H1 (cell line): ENCODE results near the gene TCN2. TPM values are rescaled to one million over a fixed set of nuclear protein-coding genes. Genes with fewer than 3 reads are reported as not detected.

Source experiments
- CTCF ChIA-PET: fragments of 300-600 bp; sonication (Branson Sonifier 250); formaldehyde crosslinking; loops from one replicate; lab custom pipeline; 2021; ENCODE audit not compliant: partially characterized antibody; lab: Charles Lee
- POLR2A ChIA-PET: fragments of 300-600 bp; sonication (Branson Sonifier 250); formaldehyde crosslinking; loops from one replicate; lab custom pipeline; 2021; ENCODE audit warnings: inconsistent platforms; ENCODE audit not compliant: partially characterized antibody; lab: Charles Lee
- DNase-seq, 2 experiments: peaks; one replicate each; pipeline versions ENCODE4 v3.0.0 to v3.0.0-alpha.2; 2010 to 2022; ENCODE audit warnings: low spot score in 2 of 2, low read depth in 1 of 2, mixed read lengths in 1 of 2
- FAIRE-seq: peaks from 2 replicates; lab custom pipeline; 2011; peaks lifted over from hg19 to GRCh38; lab: Jason Lieb, UNC
- H2AFZ ChIP-seq: 2 replicates; pipeline ENCODE4 v1.8.1; 2012; ENCODE audit warnings: low read length, inconsistent platforms
- H2AK5ac ChIP-seq: 2 replicates; pipeline ENCODE4 v1.6.1; 2013; ENCODE audit warnings: low read depth, low read length
- H2BK120ac ChIP-seq: replicated peaks from 2 replicates; pipeline ENCODE3; 2013; ENCODE audit warnings: low read depth, low read length, inconsistent platforms
- H2BK12ac ChIP-seq: 2 replicates; pipeline ENCODE4 v1.6.1; 2013; ENCODE audit warnings: low read depth, low read length
- H2BK15ac ChIP-seq: 2 replicates; pipeline ENCODE4 v1.6.1; 2013; ENCODE audit warnings: low read length
- H2BK20ac ChIP-seq: 2 replicates; pipeline ENCODE4 v1.6.1; 2013; ENCODE audit warnings: low read length
- H2BK5ac ChIP-seq: 2 replicates; pipeline ENCODE4 v1.6.1; 2013; ENCODE audit warnings: low read depth, low read length
- H3K14ac ChIP-seq: 2 replicates; pipeline ENCODE4 v1.6.1; 2013; ENCODE audit warnings: inconsistent platforms; ENCODE audit not compliant: insufficient read length
- H3K18ac ChIP-seq: 2 replicates; pipeline ENCODE4 v1.6.1; 2013; ENCODE audit warnings: low read length; ENCODE audit errors: extremely low read depth
- H3K23ac ChIP-seq: 2 replicates; pipeline ENCODE4 v1.6.1; 2013; ENCODE audit warnings: inconsistent platforms; ENCODE audit not compliant: insufficient read length
- H3K23me2 ChIP-seq: 2 replicates; pipeline ENCODE4 v1.6.1; 2013; ENCODE audit warnings: low read depth, low read length
- H3K27ac ChIP-seq: 2 replicates; pipeline ENCODE4 v1.6.1; 2011; ENCODE audit warnings: low read depth, low read length, inconsistent platforms
- H3K27me3 ChIP-seq, 4 experiments: replicated peaks in 1 of 4; 1 replicate in 1 of 4; 2 replicates in 3 of 4; pipeline versions ENCODE4 v1.6.1 to v1.8.1; 2011 to 2013; ENCODE audit warnings: low read length in 3 of 4, mild to moderate bottlenecking in 3 of 4, inconsistent platforms in 2 of 4, mixed read lengths in 2 of 4, moderate library complexity in 1 of 4; ENCODE audit not compliant: control insufficient read depth in 3 of 4, insufficient read depth in 3 of 4; ENCODE audit errors: extremely low read depth in 1 of 4
- H3K36me3 ChIP-seq, 4 experiments: 2 replicates each; pipeline versions ENCODE4 v1.6.1 to v1.8.1; 2011 to 2013; ENCODE audit warnings: mild to moderate bottlenecking in 4 of 4, low read length in 3 of 4, moderate library complexity in 2 of 4, control low read depth in 1 of 4, inconsistent platforms in 1 of 4; ENCODE audit not compliant: insufficient read depth in 4 of 4, control insufficient read depth in 2 of 4
- H3K4ac ChIP-seq: replicated peaks from 2 replicates; pipeline ENCODE3; 2013; ENCODE audit warnings: low read length, low read depth, mixed read lengths, inconsistent platforms; ENCODE audit not compliant: insufficient read length
- H3K4me1 ChIP-seq, 4 experiments: replicated peaks in 1 of 4; 1 replicate in 1 of 4; 2 replicates in 3 of 4; pipeline versions ENCODE4 v1.6.1 to v1.8.1; 2011 to 2013; ENCODE audit warnings: low read length in 3 of 4, inconsistent platforms in 2 of 4, mixed read lengths in 1 of 4; ENCODE audit not compliant: insufficient read depth in 4 of 4, control insufficient read depth in 3 of 4
- H3K4me2 ChIP-seq, 2 experiments: 2 replicates each; pipeline versions ENCODE4 v1.6.1 to v1.8.1; 2011 to 2013; ENCODE audit warnings: low read depth in 2 of 2, low read length in 2 of 2, control low read depth in 1 of 2, inconsistent platforms in 1 of 2, mild to moderate bottlenecking in 1 of 2; ENCODE audit not compliant: insufficient read depth in 1 of 2
- H3K4me3 ChIP-seq, 4 experiments: fragments of 200-600, 300-600 bp in 1 of 4; sonication (generic), shearing (Covaris generic), sonication (Bioruptor Twin) in 1 of 4; 2 replicates each; pipeline versions ENCODE4 v1.5.1 to v1.8.1; 2011 to 2016; ENCODE audit warnings: low read length in 4 of 4, low read depth in 3 of 4, control low read depth in 2 of 4, inconsistent platforms in 2 of 4, mild to moderate bottlenecking in 2 of 4, mixed read lengths in 1 of 4, moderate library complexity in 1 of 4; ENCODE audit not compliant: insufficient read depth in 2 of 4; ENCODE audit errors: extremely low read depth in 1 of 4
- H3K56ac ChIP-seq: replicated peaks from 2 replicates; pipeline ENCODE3; 2013; ENCODE audit warnings: low read depth, mild to moderate bottlenecking, mixed read lengths, low read length, inconsistent platforms; ENCODE audit not compliant: insufficient read length
- H3K79me1 ChIP-seq: 2 replicates; pipeline ENCODE4 v1.6.1; 2013; ENCODE audit warnings: low read depth, low read length, control low read depth
- H3K79me2 ChIP-seq, 2 experiments: 2 replicates each; pipeline versions ENCODE4 v1.6.1 to v1.8.1; 2012 to 2013; ENCODE audit warnings: low read length in 2 of 2, mild to moderate bottlenecking in 2 of 2, inconsistent platforms in 1 of 2; ENCODE audit not compliant: insufficient read depth in 2 of 2, control insufficient read depth in 1 of 2
- H3K9ac ChIP-seq, 4 experiments: replicated peaks in 1 of 4; 1 replicate in 1 of 4; 2 replicates in 3 of 4; pipeline versions ENCODE4 v1.6.1 to v1.8.1; 2011 to 2013; ENCODE audit warnings: low read depth in 3 of 4, low read length in 3 of 4, control low read depth in 2 of 4, mild to moderate bottlenecking in 2 of 4, moderate library complexity in 2 of 4, inconsistent platforms in 1 of 4; ENCODE audit errors: extremely low read depth in 1 of 4
- H3K9me3 ChIP-seq, 2 experiments: 2 replicates each; pipeline versions ENCODE4 v1.6.1 to v1.8.1; 2012 to 2013; ENCODE audit warnings: mild to moderate bottlenecking in 2 of 2, moderate library complexity in 2 of 2, control low read depth in 1 of 2, inconsistent platforms in 1 of 2, low read depth in 1 of 2, low read length in 1 of 2, mixed read lengths in 1 of 2; ENCODE audit not compliant: insufficient read depth in 2 of 2
- H4K20me1 ChIP-seq, 2 experiments: replicated peaks in 1 of 2; 2 replicates each; pipeline versions ENCODE3 to v1.8.1; 2011 to 2013; ENCODE audit warnings: inconsistent platforms in 2 of 2, low read length in 2 of 2, mild to moderate bottlenecking in 1 of 2; ENCODE audit not compliant: insufficient read depth in 2 of 2, control insufficient read depth in 1 of 2
- H4K5ac ChIP-seq: 2 replicates; pipeline ENCODE4 v1.6.1; 2013; ENCODE audit warnings: low read length, low read depth, mixed read lengths, inconsistent platforms; ENCODE audit not compliant: insufficient read length
- H4K8ac ChIP-seq: 2 replicates; pipeline ENCODE4 v1.8.0; 2013; ENCODE audit warnings: mild to moderate bottlenecking, moderate library complexity, low read length, inconsistent platforms; ENCODE audit not compliant: insufficient read depth; ENCODE audit errors: extremely low read depth
- H4K91ac ChIP-seq: replicated peaks from 2 replicates; pipeline ENCODE3; 2013; ENCODE audit warnings: low read length, mixed read lengths, inconsistent platforms; ENCODE audit not compliant: insufficient read length
- CTCF ChIP-seq, 3 experiments: IDR thresholded peaks; 1 replicate in 2 of 3; 2 replicates in 1 of 3; pipeline versions ENCODE4 v1.5.1 to v1.6.1; 2011; ENCODE audit warnings: low read length in 3 of 3, mild to moderate bottlenecking in 3 of 3, inconsistent platforms in 2 of 3, low read depth in 1 of 3, moderate library complexity in 1 of 3; ENCODE audit not compliant: insufficient read depth in 1 of 3; ENCODE audit errors: control extremely low read depth in 1 of 3
- MAFK ChIP-seq: IDR thresholded peaks from 2 replicates; pipeline ENCODE4 v1.6.1; 2012; ENCODE audit warnings: low read depth, mild to moderate bottlenecking, improper control_type of control experiment, low read length
- WGBS, 2 experiments: shearing (Covaris generic) in 1 of 2; methylation state at CpG; one replicate each; pipeline versions ENCODE4 v1.1.6 to v1.1.7; 2013 to 2015; ENCODE audit warnings: low lambda C conversion rate in 2 of 2, mixed read lengths in 2 of 2, inconsistent platforms in 1 of 2, low coverage in 1 of 2, missing lambda C conversion rate in 1 of 2; ENCODE audit not compliant: insufficient replicate concordance in 2 of 2, insufficient coverage in 1 of 2, insufficient read length in 1 of 2; ENCODE audit errors: extremely low coverage in 1 of 2, missing lambda C conversion rate in 1 of 2; 5-methylcytosine and 5-hydroxymethylcytosine counted together
- polyA plus RNA-seq, 7 experiments: library from polyadenylated mRNA; depleted of rRNA in 3 of 7; stranded (reverse) in 5 of 7; unstranded in 2 of 7; fragments of >200 nt in 5 of 7; fragments of 200-250 nt in 2 of 7; gene quantifications; 1 replicate in 5 of 7; 2 replicates in 1 of 7; 4 replicates in 1 of 7; pipeline versions ENCODE4 v1.2.1 to v1.2.3, GENCODE V29; 2011 to 2013; ENCODE audit warnings: missing spikeins in 2 of 7, mixed read lengths in 2 of 7
- total RNA-seq: library from RNA; stranded (reverse); fragmentation: NEBNext Ultra II Directional; extraction: Animal tissue kit (Norgen Biotek cat#: 25700); gene quantifications from 2 replicates; pipeline ENCODE4 v1.2.1, GENCODE V29; 2021

TCN2 gene
- total and polyA plus RNA-seq, 2 of the 8 experiments (the other 6 are each of a cell fraction or from before 2014, with no cell fraction given), result 30.0 to 87.8 TPM

- Histone ChIP-seq H4K91ac (no peak overlapping the region), H4K5ac (no peak overlapping the region), H2AK5ac (no peak overlapping the region), H2BK120ac (no peak overlapping the region), H3K23ac (no peak overlapping the region), H2BK12ac (no peak overlapping the region), H2BK15ac (no peak overlapping the region), H3K36me3 (peaks cover 8 to 40% (median 24%) of the 10 kb centered on the region in 4 experiments; a peak in 7 of 8 replicates), H3K9me3 (no peaks in the 10 kb centered on the region), H3K9ac (peak overlapping the region in 1 of 4 experiments; percentile 25; a peak in 3 of 7 replicates), H3K4ac (no peak overlapping the region), H3K79me2 (peaks cover 0 to 15% of the 10 kb centered on the region in 2 experiments; a peak in 2 of 4 replicates), H3K4me2 (peak overlapping the region in 1 of 2 experiments; percentile 96; a peak in 2 of 4 replicates), H3K56ac (no peak overlapping the region), H3K4me3 (no peak overlapping the region), H3K27ac (no peak overlapping the region), H3K4me1 (peaks cover 3 to 31% (median 12%) of the 10 kb centered on the region in 4 experiments), H3K79me1 (0 out of 2 replicates have a peak, but pooled peaks cover 2% of the 10 kb centered on the region), H2BK5ac (peak overlapping the region; percentile 20), H4K8ac (no peak overlapping the region), H3K23me2 (peaks cover 9% of the 10 kb centered on the region; the same call in 1 of the 2 replicates), H4K20me1 (peaks cover 0 to 2% of the 10 kb centered on the region in 2 experiments), H2AFZ (no peak overlapping the region), H3K14ac (no peak overlapping the region), H2BK20ac (no peak overlapping the region), H3K27me3 (no peaks in the 10 kb centered on the region), H3K18ac (peak overlapping the region; percentile 27; the same call in 1 of the 2 replicates)
- WGBS, 2 experiments, result 78% methylated on average over 17 of the region's 17 CpGs; no CpG with 5 or more reads in 1 of the 2 experiments
- FAIRE-seq (no peak), DNase-seq (no peak)
- CTCF ChIA-PET, result interaction anchor here (1.1 to 7.0 kb wide), 6 partner anchors 9 to 145 kb away, joined by 3 to 47 read pairs (median 4); partner anchors contain the start of gene SLC35E4
- TF ChIP-seq CTCF (IDR thresholded peaks at IDR 0.05; ENCODE audit: control extremely low read depth in 1 of 3, insufficient read depth in 1 of 3, low read depth in 1 of 3, low read length in 3 of 3) (no peak), MAFK (peak; percentile 23; the same call in 1 of the 2 replicates)
- POLR2A ChIA-PET, result interaction anchor here (1.7 to 3.5 kb wide), 3 partner anchors 10 to 20 kb away, joined by 5 to 16 read pairs (median 10); partner anchors contain the start of gene PES1
These were observed 2.5 kb downstream of the TCN2 start for GRCh38 chr22:30609260-30610185.
